Small intestine (tissue), 7 donors: Measurements from ENCODE around the gene SAMD8. TPM values are rescaled to one million over a fixed set of nuclear protein-coding genes. Genes with fewer than 3 reads are reported as not detected.
A peak's percentile ranks its signal among the peaks of the same experiment; 100 is the strongest.

Source experiments
- DNase-seq, 2 donors: peaks; one replicate each; pipeline versions ENCODE4 v3.0.0 to v3.0.0-alpha.2; 2013
- FAIRE-seq: peaks from 2 replicates; lab custom pipeline; 2012; peaks lifted over from hg19 to GRCh38; lab: Jason Lieb, UNC
- H3K27ac ChIP-seq, 3 donors: one replicate each; pipeline ENCODE4 v1.5.1; 2013; ENCODE audit warnings: low read length in 2 of 3, mild to moderate bottlenecking in 2 of 3, control low read depth in 1 of 3, inconsistent platforms in 1 of 3, low read depth in 1 of 3, moderate library complexity in 1 of 3
- H3K27me3 ChIP-seq, 3 donors: one replicate each; pipeline ENCODE4 v1.6.1; 2013; ENCODE audit warnings: low read length in 3 of 3, inconsistent platforms in 1 of 3; ENCODE audit not compliant: control insufficient read depth in 3 of 3, insufficient read depth in 3 of 3
- H3K36me3 ChIP-seq, 3 donors: one replicate each; pipeline ENCODE4 v1.6.1; 2013; ENCODE audit warnings: low read length in 3 of 3, inconsistent platforms in 1 of 3, low read depth in 1 of 3, mild to moderate bottlenecking in 1 of 3, moderate library complexity in 1 of 3; ENCODE audit not compliant: control insufficient read depth in 3 of 3, insufficient read depth in 2 of 3
- H3K4me1 ChIP-seq, 3 donors: one replicate each; pipeline ENCODE4 v1.6.1; 2013; ENCODE audit warnings: low read length in 2 of 3, inconsistent platforms in 1 of 3, low read depth in 1 of 3, mild to moderate bottlenecking in 1 of 3, moderate library complexity in 1 of 3; ENCODE audit not compliant: control insufficient read depth in 3 of 3, insufficient read depth in 2 of 3
- H3K4me3 ChIP-seq, 3 donors: one replicate each; pipeline ENCODE4 v1.5.1; 2013; ENCODE audit warnings: low read length in 3 of 3, control low read depth in 1 of 3, inconsistent platforms in 1 of 3, low read depth in 1 of 3, mild to moderate bottlenecking in 1 of 3, moderate library complexity in 1 of 3
- H3K9me3 ChIP-seq, 2 donors: one replicate each; pipeline ENCODE4 v1.6.1; 2013; ENCODE audit warnings: low read depth in 1 of 2, low read length in 1 of 2; ENCODE audit not compliant: control insufficient read depth in 2 of 2, insufficient read depth in 1 of 2
- WGBS, 3 donors: extraction: QIAGEN DNeasy Blood & Tissue Kit; methylation state at CpG; one replicate each; pipeline ENCODE4 v1.1.7; 2013; 5-methylcytosine and 5-hydroxymethylcytosine counted together
- polyA plus RNA-seq, 4 donors: library from polyadenylated mRNA; stranded (reverse) in 3 of 4; unstranded in 1 of 4; fragments of 200-250 nt in 3 of 4; fragments of 120-200 nt in 1 of 4; gene quantifications; one replicate each; pipeline versions ENCODE4 v1.2.1 to v1.2.3, GENCODE V29; 2013
- donor health status: healthy with polysubstance abuse.
- donor health status: control.
- donor health status: control.
- donor health status: Bipolar disorder and iron deficiency.
- donor health status: healthy.

Gene SAMD8
- polyA plus RNA-seq, 4 donors: 4.3 to 11.3 (median 5.7) TPM

- WGBS, 3 donors: 73 to 85% (median 79%) methylated on average over 3 of the region's 3 CpGs
- Histone ChIP-seq H3K27me3 (no peaks in the 10 kb centered on the region), H3K4me3 (no peak overlapping the region), H3K9me3 (no peaks in the 10 kb centered on the region), H3K36me3 (no peaks in the 10 kb centered on the region), H3K4me1 (no peaks in the 10 kb centered on the region), H3K27ac (no peak overlapping the region)
- no peak for DNase-seq
- no peak for FAIRE-seq
Measured at GRCh38 chr10:75091146-75091545, 20.3 kb upstream of the SAMD8 start.

GRCh38 chr10:75094465-75094864 lies 17.0 kb upstream of the SAMD8 start:
- DNase-seq (no peak), FAIRE-seq (no peak)
- 64 to 84% (median 81%) methylated on average over 10 of the region's 10 CpGs for WGBS, 3 donors
- H3K9me3 ChIP-seq: no peaks in the 10 kb centered on the region
- no peaks in the 10 kb centered on the region for H3K36me3 ChIP-seq
- no peak overlapping the region for H3K4me3 ChIP-seq
- H3K27ac ChIP-seq: no peak overlapping the region
- H3K27me3 ChIP-seq: no peaks in the 10 kb centered on the region
- no peaks in the 10 kb centered on the region for H3K4me1 ChIP-seq

- no peaks in the 10 kb centered on the region for H3K36me3 ChIP-seq
- H3K4me3 ChIP-seq: no peak overlapping the region
- no peaks in the 10 kb centered on the region for H3K27me3 ChIP-seq
- no peaks in the 10 kb centered on the region for H3K9me3 ChIP-seq
- FAIRE-seq: no peak
- H3K27ac ChIP-seq: no peak overlapping the region
- H3K4me1 ChIP-seq: peaks cover 0 to 4% (median 0%) of the 10 kb centered on the region in 3 donors
- no peak for DNase-seq
- 84 to 89% (median 89%) methylated on average over 14 of the region's 14 CpGs for WGBS, 3 donors
Measured at GRCh38 chr10:75095631-75096030, 15.8 kb upstream of the SAMD8 start.

- DNase-seq (no peak), FAIRE-seq (no peak)
- no peaks in the 10 kb centered on the region for H3K27me3 ChIP-seq
- H3K4me3 ChIP-seq: no peak overlapping the region
- H3K27ac ChIP-seq: no peak overlapping the region
- H3K4me1 ChIP-seq: peaks cover 0 to 4% (median 0%) of the 10 kb centered on the region in 3 donors
- H3K9me3 ChIP-seq: no peaks in the 10 kb centered on the region
- no peaks in the 10 kb centered on the region for H3K36me3 ChIP-seq
Measured at GRCh38 chr10:75096749-75097148, 14.7 kb upstream of the SAMD8 start.

- DNase-seq (no peak), FAIRE-seq (no peak)
- no peak overlapping the region for H3K27ac ChIP-seq
- no peaks in the 10 kb centered on the region for H3K9me3 ChIP-seq
- H3K36me3 ChIP-seq: no peaks in the 10 kb centered on the region
- WGBS, 3 donors: 91 to 94% (median 93%) methylated on average over 11 of the region's 11 CpGs
- H3K4me1 ChIP-seq: peaks cover 0 to 4% (median 0%) of the 10 kb centered on the region in 3 donors
- no peak overlapping the region for H3K4me3 ChIP-seq
- no peaks in the 10 kb centered on the region for H3K27me3 ChIP-seq
Measured at GRCh38 chr10:75097666-75098285, 13.7 kb upstream of the SAMD8 start.

- Histone ChIP-seq H3K9me3 (no peaks in the 10 kb centered on the region), H3K27ac (no peak overlapping the region), H3K36me3 (no peaks in the 10 kb centered on the region), H3K4me3 (no peak overlapping the region), H3K27me3 (no peaks in the 10 kb centered on the region), H3K4me1 (peaks cover 0 to 4% (median 0%) of the 10 kb centered on the region in 3 donors)
- DNase-seq (no peak), FAIRE-seq (no peak)
- 79 to 90% (median 80%) methylated on average over 13 to 14 of the region's 14 CpGs for whole genome bisulfite sequencing, 3 donors
Measured at GRCh38 chr10:75098902-75099673, 12.4 kb upstream of the SAMD8 start.

GRCh38 chr10:75099952-75100763 lies 11.3 kb upstream of the SAMD8 start:
- FAIRE-seq: no peak
- 26 to 37% (median 30%) methylated on average over 16 to 18 of the region's 18 CpGs for WGBS, 3 donors

GRCh38 chr10:75100764-75101291 lies 10.6 kb upstream of the SAMD8 start:
- FAIRE-seq: no peak
- Histone ChIP-seq H3K36me3 (no peaks in the 10 kb centered on the region), H3K4me1 (peaks cover 0 to 4% (median 0%) of the 10 kb centered on the region in 3 donors), H3K9me3 (no peaks in the 10 kb centered on the region), H3K27ac (no peak overlapping the region), H3K4me3 (no peak overlapping the region), H3K27me3 (no peaks in the 10 kb centered on the region)
- WGBS, 3 donors: 69 to 84% (median 79%) methylated on average over 4 of the region's 4 CpGs
- DNase-seq: no peak

More at GRCh38 chr10:75099952-75100763, 11.3 kb upstream of the SAMD8 start:
- Histone ChIP-seq H3K4me3 (no peak overlapping the region), H3K27ac (no peak overlapping the region), H3K4me1 (peaks cover 0 to 4% (median 0%) of the 10 kb centered on the region in 3 donors), H3K27me3 (no peaks in the 10 kb centered on the region), H3K36me3 (no peaks in the 10 kb centered on the region), H3K9me3 (no peaks in the 10 kb centered on the region)
- peak; percentile 52 to 77 for DNase-seq
